Loucy (cell line): ENCODE results near the gene STARD8.

ENCODE experiments used
- H2AFZ ChIP-seq: fragments of 200-600 bp; sonication (generic); 2 replicates; pipeline ENCODE4 v1.6.0; 2016; ENCODE audit warnings: antibody characterized with exemption, mild to moderate bottlenecking, low read length, moderate library complexity
- H3F3A ChIP-seq: fragments of 200-600 bp; 2 replicates; pipeline ENCODE4 v1.6.0; 2016; ENCODE audit warnings: antibody characterized with exemption, low read depth, mild to moderate bottlenecking
- H3K27me3 ChIP-seq: fragments of 200-600 bp; sonication (generic); 2 replicates; pipeline ENCODE4 v1.6.1; 2014; ENCODE audit warnings: low read length, mild to moderate bottlenecking; ENCODE audit not compliant: insufficient read depth, poor library complexity, severe bottlenecking
- H3K36me3 ChIP-seq: fragments of 200-600 bp; sonication (generic); 2 replicates; pipeline ENCODE4 v1.6.1; 2016; ENCODE audit warnings: low read length; ENCODE audit not compliant: insufficient read depth
- H3K4me1 ChIP-seq: fragments of 200-600 bp; sonication (generic); 2 replicates; pipeline ENCODE4 v1.5.1; 2014; ENCODE audit warnings: low read length, mild to moderate bottlenecking; ENCODE audit not compliant: insufficient read depth, poor library complexity, severe bottlenecking
- H3K4me2 ChIP-seq: fragments of 200-600 bp; sonication (generic); 2 replicates; pipeline ENCODE4 v1.6.0; 2014; ENCODE audit warnings: antibody characterized with exemption, low read length, low read depth, mild to moderate bottlenecking; ENCODE audit not compliant: poor library complexity, severe bottlenecking
- H3K4me3 ChIP-seq: fragments of 200-600 bp; sonication (generic); 2 replicates; pipeline ENCODE4 v1.5.1; 2014; ENCODE audit warnings: low read length, mild to moderate bottlenecking, mixed read lengths; ENCODE audit not compliant: poor library complexity, severe bottlenecking
- H3K79me2 ChIP-seq: fragments of 200-600 bp; sonication (generic); 2 replicates; pipeline ENCODE4 v1.6.1; 2014; ENCODE audit warnings: low read length; ENCODE audit not compliant: insufficient read depth
- H3K9ac ChIP-seq: fragments of 200-600 bp; sonication (generic); 2 replicates; pipeline ENCODE4 v1.6.0; 2014; ENCODE audit warnings: mild to moderate bottlenecking, low read depth, low read length, moderate library complexity; ENCODE audit not compliant: poor library complexity, severe bottlenecking
- H3K9me2 ChIP-seq: fragments of 200-600 bp; sonication (generic); replicated peaks from 2 replicates; pipeline ENCODE4 v1.6.1; 2016; ENCODE audit warnings: low read depth, low read length, mixed read lengths
- H3K9me3 ChIP-seq: fragments of 200-600 bp; sonication (generic); 2 replicates; pipeline ENCODE4 v1.6.1; 2014; ENCODE audit warnings: mild to moderate bottlenecking, antibody characterized with exemption, low read length, low read depth; ENCODE audit not compliant: insufficient read depth
- H4K20me1 ChIP-seq: fragments of 200-600 bp; sonication (generic); 2 replicates; pipeline ENCODE4 v1.6.0; 2014; ENCODE audit warnings: antibody characterized with exemption, low read length, mild to moderate bottlenecking; ENCODE audit not compliant: insufficient read depth, poor library complexity, severe bottlenecking
- EZH2phosphoT487 ChIP-seq: fragments of 200-600 bp; IDR thresholded peaks from 2 replicates; pipeline ENCODE4 v1.6.1; 2018; ENCODE audit warnings: antibody characterized with exemption, mild to moderate bottlenecking, moderate library complexity, borderline replicate concordance
- TF ChIP-seq, protein P1 (sequence below): fragments of 200-600 bp; sonication (generic); conservative IDR thresholded peaks from 2 replicates; pipeline ENCODE4 v1.5.1; 2014; ENCODE audit warnings: mild to moderate bottlenecking, antibody characterized with exemption, low read length

Gene STARD8

DNA sequence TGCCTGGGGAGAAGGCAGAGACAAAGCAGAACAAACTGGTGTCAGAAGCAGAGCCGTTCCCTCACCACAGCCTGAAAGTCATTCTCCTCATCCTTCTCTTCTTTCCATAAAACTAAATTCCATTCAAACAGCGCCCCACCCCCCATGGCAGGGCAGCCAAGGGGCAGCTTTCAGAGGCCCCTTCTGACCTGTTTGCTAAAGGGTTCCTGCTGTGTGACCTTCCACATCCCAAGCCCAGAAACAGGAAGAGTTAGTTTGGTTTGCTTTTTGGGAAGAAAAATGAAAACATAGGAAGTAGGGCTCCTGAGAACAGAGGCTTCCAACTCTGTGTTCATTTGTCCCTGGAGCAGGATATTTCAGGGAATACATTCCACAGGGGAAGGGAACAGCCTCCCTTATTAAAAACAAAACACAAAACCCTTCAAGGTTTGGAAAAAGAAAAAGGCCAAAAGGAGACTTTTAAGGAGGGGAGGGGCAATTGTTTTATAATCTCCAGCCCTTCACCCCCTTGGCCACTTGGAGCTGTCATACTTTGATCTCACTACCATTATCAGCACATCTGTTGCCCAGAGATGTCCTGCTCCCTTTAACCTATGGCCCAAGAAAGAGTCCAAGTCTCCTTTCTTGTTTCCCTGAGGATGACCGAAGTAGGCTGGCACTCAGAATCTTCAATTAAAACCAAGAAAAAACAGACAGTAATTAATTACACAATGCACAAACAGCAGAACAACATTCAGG, 25.3 kb downstream of the STARD8 start:
- Histone ChIP-seq H3K4me1 (no peaks in the 10 kb centered on the region), H4K20me1 (no peaks in the 10 kb centered on the region), H3K9me2 (no peaks in the 10 kb centered on the region), H3K4me2 (no peak overlapping the region), H3K27me3 (no peaks in the 10 kb centered on the region), H2AFZ (no peak overlapping the region), H3K36me3 (no peaks in the 10 kb centered on the region), H3F3A (no peaks in the 10 kb centered on the region), H3K4me3 (no peak overlapping the region), H3K9ac (no peak overlapping the region), H3K79me2 (no peaks in the 10 kb centered on the region), H3K9me3 (no peaks in the 10 kb centered on the region)
- TF ChIP-seq EZH2phosphoT487 = no peak
- TF ChIP-seq, protein P1, sequence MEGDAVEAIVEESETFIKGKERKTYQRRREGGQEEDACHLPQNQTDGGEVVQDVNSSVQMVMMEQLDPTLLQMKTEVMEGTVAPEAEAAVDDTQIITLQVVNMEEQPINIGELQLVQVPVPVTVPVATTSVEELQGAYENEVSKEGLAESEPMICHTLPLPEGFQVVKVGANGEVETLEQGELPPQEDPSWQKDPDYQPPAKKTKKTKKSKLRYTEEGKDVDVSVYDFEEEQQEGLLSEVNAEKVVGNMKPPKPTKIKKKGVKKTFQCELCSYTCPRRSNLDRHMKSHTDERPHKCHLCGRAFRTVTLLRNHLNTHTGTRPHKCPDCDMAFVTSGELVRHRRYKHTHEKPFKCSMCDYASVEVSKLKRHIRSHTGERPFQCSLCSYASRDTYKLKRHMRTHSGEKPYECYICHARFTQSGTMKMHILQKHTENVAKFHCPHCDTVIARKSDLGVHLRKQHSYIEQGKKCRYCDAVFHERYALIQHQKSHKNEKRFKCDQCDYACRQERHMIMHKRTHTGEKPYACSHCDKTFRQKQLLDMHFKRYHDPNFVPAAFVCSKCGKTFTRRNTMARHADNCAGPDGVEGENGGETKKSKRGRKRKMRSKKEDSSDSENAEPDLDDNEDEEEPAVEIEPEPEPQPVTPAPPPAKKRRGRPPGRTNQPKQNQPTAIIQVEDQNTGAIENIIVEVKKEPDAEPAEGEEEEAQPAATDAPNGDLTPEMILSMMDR = no peak

GRCh38 chrX:68675571-68675970, 28.1 kb downstream of the STARD8 start:
- Histone ChIP-seq H4K20me1 (no peaks in the 10 kb centered on the region), H3K4me2 (no peak overlapping the region), H3F3A (no peaks in the 10 kb centered on the region), H3K9me2 (no peaks in the 10 kb centered on the region), H3K36me3 (no peaks in the 10 kb centered on the region), H3K4me1 (peaks cover 6% of the 10 kb centered on the region), H3K9me3 (no peaks in the 10 kb centered on the region), H3K9ac (no peak overlapping the region), H3K27me3 (no peaks in the 10 kb centered on the region), H2AFZ (no peak overlapping the region), H3K4me3 (no peak overlapping the region), H3K79me2 (no peaks in the 10 kb centered on the region)
- TF ChIP-seq, protein P1 = no peak
- no peak for TF ChIP-seq EZH2phosphoT487

DNA sequence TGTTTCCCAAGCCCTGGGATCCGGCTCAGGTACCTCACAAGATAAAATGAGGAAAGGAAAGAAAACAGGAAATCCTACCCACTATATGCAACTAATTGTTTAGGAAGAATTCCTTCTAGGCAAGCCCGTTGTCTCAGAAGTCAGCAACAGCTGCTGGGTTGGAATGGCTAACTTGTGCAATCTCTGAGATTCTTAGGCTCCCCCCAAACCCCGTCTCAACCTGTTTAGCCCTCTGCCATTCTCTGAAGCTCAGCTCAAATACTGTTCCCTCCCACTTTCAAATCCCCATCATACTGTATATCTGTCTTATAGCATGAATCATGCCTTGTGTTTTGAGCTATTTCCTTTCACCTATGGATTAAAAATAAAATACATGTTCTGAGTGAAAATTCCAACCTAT, 28.9 kb downstream of the STARD8 start:
- peaks cover 13% of the 10 kb centered on the region for H3K4me1 ChIP-seq
- no peak overlapping the region for H2AFZ ChIP-seq
- TF ChIP-seq EZH2phosphoT487 = no peak
- TF ChIP-seq, protein P1 = no peak
- H3K9me2 ChIP-seq = no peaks in the 10 kb centered on the region
- H3K27me3 ChIP-seq = no peaks in the 10 kb centered on the region
- H3K79me2 ChIP-seq = no peaks in the 10 kb centered on the region
- H3K4me2 ChIP-seq = no peak overlapping the region
- H3K4me3 ChIP-seq = no peak overlapping the region
- H3K9ac ChIP-seq = no peak overlapping the region
- H3F3A ChIP-seq = no peaks in the 10 kb centered on the region
- no peaks in the 10 kb centered on the region for H3K9me3 ChIP-seq
- no peaks in the 10 kb centered on the region for H3K36me3 ChIP-seq
- H4K20me1 ChIP-seq = no peaks in the 10 kb centered on the region
